PC-3 (cell line): Measurements from ENCODE around the gene PELI2.

ENCODE experiments used
- EZH2 ChIP-seq: fragments of 300-600 bp; sonication (generic); IDR thresholded peaks from one replicate; pipeline ENCODE4 v1.6.1; 2017; ENCODE audit warnings: antibody characterized with exemption, mild to moderate bottlenecking, low read length; ENCODE audit not compliant: unreplicated experiment
- EZH2phosphoT487 ChIP-seq: fragments of 300-600 bp; sonication (generic); IDR thresholded peaks from 2 replicates; pipeline ENCODE4 v1.6.1; 2018; ENCODE audit warnings: mild to moderate bottlenecking, antibody characterized with exemption, low read length, borderline replicate concordance
- TF ChIP-seq, protein P1 (sequence below): fragments of 300-600 bp; sonication (generic); conservative IDR thresholded peaks from 2 replicates; pipeline ENCODE4 v1.5.1; 2017; ENCODE audit warnings: antibody characterized with exemption, low read depth, mild to moderate bottlenecking, low read length

DNA sequence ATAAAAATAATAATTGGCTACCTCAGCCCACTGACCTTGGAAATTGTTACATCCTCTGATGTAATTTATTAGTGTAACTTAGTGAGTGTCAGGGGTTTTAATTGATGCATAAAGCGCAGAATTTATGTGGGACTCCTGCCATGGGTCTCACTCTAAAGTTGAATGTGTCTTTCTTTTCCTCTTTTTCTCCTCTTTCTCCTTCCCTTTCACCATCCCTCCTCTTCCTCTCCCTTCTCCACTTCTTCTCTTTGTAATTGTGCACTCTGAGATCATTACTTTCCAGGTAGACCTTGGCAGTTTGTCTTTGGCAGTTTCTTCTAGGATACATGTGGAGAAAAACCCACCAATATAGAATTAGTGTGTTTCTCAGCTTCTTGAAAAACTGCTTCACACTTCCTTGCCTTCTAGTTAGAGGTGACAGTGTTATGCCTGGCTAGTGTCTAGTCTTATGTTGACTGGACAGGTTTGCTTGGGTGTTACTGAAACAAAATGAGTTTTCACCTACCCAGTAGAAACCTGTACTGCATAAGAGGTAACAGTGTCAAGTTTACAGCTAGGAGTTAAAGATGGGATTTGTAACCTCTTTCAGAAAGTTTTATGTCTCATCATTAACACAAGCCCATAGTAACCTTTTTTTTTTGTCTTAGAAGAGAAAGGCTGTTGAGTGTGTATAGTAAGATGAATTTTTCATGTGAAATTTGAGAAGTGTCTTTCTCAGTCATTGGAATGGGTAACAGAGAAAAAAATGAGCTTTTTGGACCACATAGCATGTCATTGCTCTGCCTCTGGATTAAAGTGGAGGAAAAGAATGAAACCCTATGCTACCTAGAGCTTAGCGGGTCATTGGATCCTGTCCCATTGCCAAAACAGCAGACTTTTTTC, 18.6 kb downstream of the PELI2 start:
- TF ChIP-seq, protein P1, sequence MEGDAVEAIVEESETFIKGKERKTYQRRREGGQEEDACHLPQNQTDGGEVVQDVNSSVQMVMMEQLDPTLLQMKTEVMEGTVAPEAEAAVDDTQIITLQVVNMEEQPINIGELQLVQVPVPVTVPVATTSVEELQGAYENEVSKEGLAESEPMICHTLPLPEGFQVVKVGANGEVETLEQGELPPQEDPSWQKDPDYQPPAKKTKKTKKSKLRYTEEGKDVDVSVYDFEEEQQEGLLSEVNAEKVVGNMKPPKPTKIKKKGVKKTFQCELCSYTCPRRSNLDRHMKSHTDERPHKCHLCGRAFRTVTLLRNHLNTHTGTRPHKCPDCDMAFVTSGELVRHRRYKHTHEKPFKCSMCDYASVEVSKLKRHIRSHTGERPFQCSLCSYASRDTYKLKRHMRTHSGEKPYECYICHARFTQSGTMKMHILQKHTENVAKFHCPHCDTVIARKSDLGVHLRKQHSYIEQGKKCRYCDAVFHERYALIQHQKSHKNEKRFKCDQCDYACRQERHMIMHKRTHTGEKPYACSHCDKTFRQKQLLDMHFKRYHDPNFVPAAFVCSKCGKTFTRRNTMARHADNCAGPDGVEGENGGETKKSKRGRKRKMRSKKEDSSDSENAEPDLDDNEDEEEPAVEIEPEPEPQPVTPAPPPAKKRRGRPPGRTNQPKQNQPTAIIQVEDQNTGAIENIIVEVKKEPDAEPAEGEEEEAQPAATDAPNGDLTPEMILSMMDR: no peak
- no peak for TF ChIP-seq EZH2
- no peak for TF ChIP-seq EZH2phosphoT487
